ENCODE data around the gene ELL. TPM values are rescaled to one million over a fixed set of nuclear protein-coding genes. Genes with fewer than 3 reads are reported as not detected.

Gene ELL
- total RNA-seq, 1 donor from 2014 or later = 16.0 TPM

DNA sequence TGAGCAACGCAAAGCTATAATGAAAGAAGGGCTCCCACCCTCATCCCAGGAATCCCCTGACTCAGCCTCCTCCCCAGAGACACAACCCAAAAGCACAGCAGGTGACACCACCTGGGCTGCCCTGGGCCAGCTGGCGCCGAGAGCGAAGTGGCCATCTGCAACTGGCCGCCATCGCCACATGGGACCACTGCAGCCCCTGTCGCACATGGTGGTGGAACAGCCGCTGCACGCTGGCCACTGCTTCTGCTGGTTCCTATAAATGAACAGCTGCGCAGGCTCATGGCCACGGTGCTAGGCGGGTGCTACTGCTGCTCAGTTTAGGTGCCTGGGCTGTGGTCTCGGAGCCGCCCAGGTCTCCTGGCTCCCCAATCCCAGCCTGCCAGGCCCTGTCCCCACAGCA lies 72.3 kb downstream of the ELL start:
- peaks cover 3% of the 10 kb centered on the region for H3K36me3 ChIP-seq (ENCODE audit: insufficient read depth, low read length)
- no peak overlapping the region for H3K4me2 ChIP-seq (ENCODE audit: low read length)
- H4K20me1 ChIP-seq (ENCODE audit: insufficient read depth, low read length) = peaks cover 81% of the 10 kb centered on the region
- no peak overlapping the region for H3K9ac ChIP-seq (ENCODE audit: low read length)
- TF ChIP-seq, protein P1, sequence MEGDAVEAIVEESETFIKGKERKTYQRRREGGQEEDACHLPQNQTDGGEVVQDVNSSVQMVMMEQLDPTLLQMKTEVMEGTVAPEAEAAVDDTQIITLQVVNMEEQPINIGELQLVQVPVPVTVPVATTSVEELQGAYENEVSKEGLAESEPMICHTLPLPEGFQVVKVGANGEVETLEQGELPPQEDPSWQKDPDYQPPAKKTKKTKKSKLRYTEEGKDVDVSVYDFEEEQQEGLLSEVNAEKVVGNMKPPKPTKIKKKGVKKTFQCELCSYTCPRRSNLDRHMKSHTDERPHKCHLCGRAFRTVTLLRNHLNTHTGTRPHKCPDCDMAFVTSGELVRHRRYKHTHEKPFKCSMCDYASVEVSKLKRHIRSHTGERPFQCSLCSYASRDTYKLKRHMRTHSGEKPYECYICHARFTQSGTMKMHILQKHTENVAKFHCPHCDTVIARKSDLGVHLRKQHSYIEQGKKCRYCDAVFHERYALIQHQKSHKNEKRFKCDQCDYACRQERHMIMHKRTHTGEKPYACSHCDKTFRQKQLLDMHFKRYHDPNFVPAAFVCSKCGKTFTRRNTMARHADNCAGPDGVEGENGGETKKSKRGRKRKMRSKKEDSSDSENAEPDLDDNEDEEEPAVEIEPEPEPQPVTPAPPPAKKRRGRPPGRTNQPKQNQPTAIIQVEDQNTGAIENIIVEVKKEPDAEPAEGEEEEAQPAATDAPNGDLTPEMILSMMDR (IDR thresholded peaks at IDR 0.05; ENCODE audit: insufficient read depth, low read depth, low read length) = no peak
- no peak for TF ChIP-seq EZH2 (IDR thresholded peaks at IDR 0.05; ENCODE audit: insufficient read depth, low read length)
- no peak for FAIRE-seq
- no peak overlapping the region for H3K27ac ChIP-seq (ENCODE audit: low read depth, low read length)
- H3K27ac Mint-ChIP-seq (ENCODE audit: unreplicated experiment) = no peak overlapping the region
- H3K27me3 Mint-ChIP-seq (ENCODE audit: low read depth, unreplicated experiment) = no peaks in the 10 kb centered on the region
- H3K79me2 ChIP-seq (ENCODE audit: insufficient read depth, low read length) = peaks cover 3% of the 10 kb centered on the region
- H2AFZ ChIP-seq (ENCODE audit: low read depth, low read length) = no peak overlapping the region
- no peaks in the 10 kb centered on the region for H3K27me3 ChIP-seq (ENCODE audit: insufficient read depth, low read length)
- H3K4me3 Mint-ChIP-seq (ENCODE audit: unreplicated experiment) = no peak overlapping the region
- H3K36me3 Mint-ChIP-seq (ENCODE audit: low read depth, unreplicated experiment) = peaks cover 6% of the 10 kb centered on the region
- no peaks in the 10 kb centered on the region for H3K9me3 ChIP-seq (ENCODE audit: insufficient read depth, low read depth, low read length)
- DNase-seq (ENCODE audit: low read depth) = no peak
- H3K4me1 ChIP-seq (ENCODE audit: insufficient read depth, low read length) = peaks cover 14% of the 10 kb centered on the region
- H3K4me3 ChIP-seq (ENCODE audit: insufficient read depth, low read depth, low read length) = no peak overlapping the region
- peaks cover 9% of the 10 kb centered on the region for H3K4me1 Mint-ChIP-seq (ENCODE audit: low read depth, unreplicated experiment)
- H3K9me3 Mint-ChIP-seq (ENCODE audit: unreplicated experiment) = no peaks in the 10 kb centered on the region

DNA sequence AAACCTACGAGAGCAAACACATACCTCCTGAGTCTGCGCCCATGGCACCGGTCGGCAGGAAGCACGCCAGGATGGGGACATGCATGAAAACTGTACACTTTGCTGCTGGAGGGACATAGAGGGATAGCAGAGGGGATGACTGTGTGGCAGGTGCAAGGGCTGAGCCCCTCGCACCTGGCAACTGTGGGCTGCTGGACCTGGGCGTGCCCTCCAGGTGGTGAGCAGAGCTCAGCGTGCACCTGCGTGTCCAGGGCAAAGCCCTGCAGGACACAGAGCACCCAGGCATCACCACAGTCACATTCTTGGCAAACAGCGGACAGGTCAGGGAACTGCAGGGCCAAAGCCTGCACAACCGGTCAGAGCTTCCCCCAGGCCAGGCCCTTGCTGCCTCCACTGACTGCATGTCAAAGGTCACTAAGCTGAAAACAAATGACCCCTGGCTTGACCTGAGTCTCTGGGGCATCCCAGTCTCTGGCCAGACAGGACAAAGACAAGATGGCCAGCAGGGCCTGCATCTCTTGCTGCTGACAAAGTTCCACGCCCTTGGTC lies 75.0 kb downstream of the ELL start:
- H3K27ac Mint-ChIP-seq (ENCODE audit: unreplicated experiment) = no peak overlapping the region
- DNase-seq (ENCODE audit: low read depth) (no peak), FAIRE-seq (no peak)
- H3K27ac ChIP-seq (ENCODE audit: low read depth, low read length) = no peak overlapping the region
- H3K36me3 ChIP-seq (ENCODE audit: insufficient read depth, low read length) = peaks cover 3% of the 10 kb centered on the region
- peaks cover 10% of the 10 kb centered on the region for H3K36me3 Mint-ChIP-seq (ENCODE audit: low read depth, unreplicated experiment)
- peaks cover 76% of the 10 kb centered on the region for H4K20me1 ChIP-seq (ENCODE audit: insufficient read depth, low read length)
- no peak overlapping the region for H3K4me3 ChIP-seq (ENCODE audit: insufficient read depth, low read depth, low read length)
- H2AFZ ChIP-seq (ENCODE audit: low read depth, low read length) = no peak overlapping the region
- no peak overlapping the region for H3K4me2 ChIP-seq (ENCODE audit: low read length)
- H3K79me2 ChIP-seq (ENCODE audit: insufficient read depth, low read length) = peaks cover 3% of the 10 kb centered on the region
- peaks cover 4% of the 10 kb centered on the region for H3K4me1 ChIP-seq (ENCODE audit: insufficient read depth, low read length)
- no peaks in the 10 kb centered on the region for H3K27me3 ChIP-seq (ENCODE audit: insufficient read depth, low read length)
- no peaks in the 10 kb centered on the region for H3K9me3 ChIP-seq (ENCODE audit: insufficient read depth, low read depth, low read length)
- peaks cover 9% of the 10 kb centered on the region for H3K4me1 Mint-ChIP-seq (ENCODE audit: low read depth, unreplicated experiment)
- H3K4me3 Mint-ChIP-seq (ENCODE audit: unreplicated experiment) = no peak overlapping the region
- no peaks in the 10 kb centered on the region for H3K9me3 Mint-ChIP-seq (ENCODE audit: unreplicated experiment)
- H3K27me3 Mint-ChIP-seq (ENCODE audit: low read depth, unreplicated experiment) = no peaks in the 10 kb centered on the region
- H3K9ac ChIP-seq (ENCODE audit: low read length) = no peak overlapping the region
- no peak for TF ChIP-seq EZH2 (IDR thresholded peaks at IDR 0.05; ENCODE audit: insufficient read depth, low read length)
- TF ChIP-seq, protein P1 (IDR thresholded peaks at IDR 0.05; ENCODE audit: insufficient read depth, low read depth, low read length) = no peak

- Histone ChIP-seq H3K4me1 (ENCODE audit: insufficient read depth, low read length) (peaks cover 4% of the 10 kb centered on the region), H3K4me3 (ENCODE audit: insufficient read depth, low read depth, low read length) (no peak overlapping the region), H3K36me3 (ENCODE audit: insufficient read depth, low read length) (peaks cover 3% of the 10 kb centered on the region), H3K9ac (ENCODE audit: low read length) (no peak overlapping the region), H3K79me2 (ENCODE audit: insufficient read depth, low read length) (peaks cover 3% of the 10 kb centered on the region), H3K9me3 (ENCODE audit: insufficient read depth, low read depth, low read length) (no peaks in the 10 kb centered on the region), H3K4me2 (ENCODE audit: low read length) (no peak overlapping the region), H3K27ac (ENCODE audit: low read depth, low read length) (no peak overlapping the region), H3K27me3 (ENCODE audit: insufficient read depth, low read length) (no peaks in the 10 kb centered on the region), H2AFZ (ENCODE audit: low read depth, low read length) (no peak overlapping the region), H4K20me1 (ENCODE audit: insufficient read depth, low read length) (peaks cover 76% of the 10 kb centered on the region)
- no peaks in the 10 kb centered on the region for H3K9me3 Mint-ChIP-seq (ENCODE audit: unreplicated experiment)
- no peak overlapping the region for H3K4me3 Mint-ChIP-seq (ENCODE audit: unreplicated experiment)
- no peaks in the 10 kb centered on the region for H3K27me3 Mint-ChIP-seq (ENCODE audit: low read depth, unreplicated experiment)
- DNase-seq (ENCODE audit: low read depth) = no peak
- H3K27ac Mint-ChIP-seq (ENCODE audit: unreplicated experiment) = no peak overlapping the region
- FAIRE-seq = no peak
- TF ChIP-seq, protein P1 (IDR thresholded peaks at IDR 0.05; ENCODE audit: insufficient read depth, low read depth, low read length) = no peak
- H3K36me3 Mint-ChIP-seq (ENCODE audit: low read depth, unreplicated experiment) = peaks cover 10% of the 10 kb centered on the region
- peaks cover 9% of the 10 kb centered on the region for H3K4me1 Mint-ChIP-seq (ENCODE audit: low read depth, unreplicated experiment)
These were observed 75.6 kb downstream of the ELL start for GRCh38 chr19:18446145-18446810.
